HG02610 (cell line): ENCODE data around the gene POLR2L.

Experiments
- ATAC-seq: cut with Tn5 transposase; IDR thresholded peaks from one replicate; pipeline ENCODE4 v1.9.1; 2021; ENCODE audit warnings: mild to moderate bottlenecking, moderate library complexity; ENCODE audit not compliant: unreplicated experiment

POLR2L gene

DNA sequence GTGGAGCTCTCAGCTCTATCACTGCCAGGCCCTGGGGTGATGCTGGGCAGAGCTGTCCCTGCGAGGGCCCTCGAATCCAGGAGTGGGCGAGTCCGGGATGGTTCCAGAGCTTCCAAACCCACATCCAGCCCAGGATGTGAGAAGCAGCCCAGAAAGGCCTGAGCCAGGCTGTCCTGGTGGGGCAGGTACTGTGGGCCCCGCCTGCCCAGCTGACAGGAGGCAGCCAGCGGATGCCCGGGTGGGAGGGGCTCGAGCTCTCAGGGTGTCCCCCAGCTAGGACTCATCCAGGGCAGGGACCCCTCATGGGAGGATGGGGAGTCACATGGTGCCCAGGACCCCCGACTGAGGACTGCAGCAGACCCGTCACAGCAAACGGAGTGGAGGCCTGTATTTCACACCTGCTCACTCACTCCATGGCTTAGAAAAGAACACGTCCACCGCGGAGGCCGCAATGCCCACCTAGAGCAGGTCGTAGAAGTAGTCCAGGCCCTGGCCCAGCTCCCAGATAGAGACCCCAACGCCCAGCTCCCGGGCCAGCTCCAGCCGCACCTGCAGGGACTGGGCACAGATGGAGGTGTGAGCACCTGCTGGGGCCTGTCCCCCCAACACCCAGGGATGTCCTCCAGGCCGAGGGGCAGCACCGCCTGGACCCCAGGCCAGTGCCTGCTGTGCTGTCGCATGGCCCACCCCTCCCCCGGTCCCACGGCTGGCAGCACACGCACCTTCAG lies 27.2 kb upstream of the POLR2L start:
- ATAC-seq: no peak

DNA sequence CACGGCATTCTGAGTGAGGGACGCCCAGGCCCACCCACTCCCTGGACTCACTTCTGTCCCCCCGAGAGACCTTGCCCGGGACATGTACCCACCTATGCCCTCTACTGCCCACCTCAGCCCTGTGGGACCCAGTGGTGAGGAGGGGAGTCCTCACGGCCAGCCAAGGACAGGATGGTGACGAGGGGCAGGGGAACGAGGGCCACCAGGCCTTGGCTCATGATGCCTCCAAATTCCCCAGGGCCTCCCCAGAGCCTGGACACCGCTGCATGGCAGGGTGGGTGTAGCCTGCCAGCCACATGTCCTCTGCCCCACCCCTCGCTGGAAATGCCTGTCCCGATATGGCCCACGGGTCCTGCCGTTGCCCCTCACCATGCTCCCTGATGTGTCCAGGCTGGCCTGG lies 26.5 kb upstream of the POLR2L start:
- no peak for ATAC-seq

DNA sequence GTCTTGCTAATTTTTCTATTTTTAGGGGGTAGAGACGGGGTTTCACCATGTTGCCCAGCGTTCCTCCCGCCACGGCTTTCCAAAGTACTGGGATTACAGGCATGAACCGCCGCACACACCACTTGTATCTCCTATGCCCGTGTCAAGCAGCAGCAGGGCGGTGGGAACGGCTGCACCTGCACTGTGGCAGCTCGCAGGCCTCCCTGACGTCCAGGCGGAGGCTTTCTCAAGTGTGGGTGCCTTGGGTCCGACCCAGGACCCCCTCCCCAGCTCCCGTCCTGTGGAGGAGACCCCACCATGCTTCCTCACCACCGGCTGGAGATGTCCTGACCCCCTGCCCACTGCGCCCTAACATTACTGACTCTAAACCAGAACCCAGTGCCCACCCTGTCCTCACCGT lies 26.1 kb upstream of the POLR2L start:
- ATAC-seq: no peak

DNA sequence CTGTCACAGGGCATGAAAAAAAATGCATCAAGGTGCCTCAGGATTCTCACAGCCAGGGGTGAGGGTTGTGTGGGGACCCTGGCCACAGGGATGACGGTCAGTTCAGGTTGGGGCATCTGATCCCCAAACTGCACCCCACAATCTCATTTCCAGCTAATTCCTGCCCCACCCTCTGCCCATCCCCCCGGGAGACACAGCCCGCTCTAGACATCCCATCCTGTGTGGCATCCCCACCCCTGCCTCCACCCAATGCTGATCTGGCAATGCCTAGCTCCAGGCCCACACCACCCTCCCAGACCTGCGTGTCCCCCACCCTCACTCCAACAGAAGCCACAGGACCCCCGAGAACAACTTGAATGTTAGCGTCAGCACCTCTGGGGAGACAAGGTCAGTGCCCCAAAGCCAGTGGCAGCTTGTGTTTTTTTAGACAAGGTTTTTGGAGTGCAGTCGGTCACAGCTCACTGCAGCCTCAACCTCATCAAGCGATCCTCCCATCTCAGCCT lies 25.6 kb upstream of the POLR2L start:
- ATAC-seq: no peak

DNA sequence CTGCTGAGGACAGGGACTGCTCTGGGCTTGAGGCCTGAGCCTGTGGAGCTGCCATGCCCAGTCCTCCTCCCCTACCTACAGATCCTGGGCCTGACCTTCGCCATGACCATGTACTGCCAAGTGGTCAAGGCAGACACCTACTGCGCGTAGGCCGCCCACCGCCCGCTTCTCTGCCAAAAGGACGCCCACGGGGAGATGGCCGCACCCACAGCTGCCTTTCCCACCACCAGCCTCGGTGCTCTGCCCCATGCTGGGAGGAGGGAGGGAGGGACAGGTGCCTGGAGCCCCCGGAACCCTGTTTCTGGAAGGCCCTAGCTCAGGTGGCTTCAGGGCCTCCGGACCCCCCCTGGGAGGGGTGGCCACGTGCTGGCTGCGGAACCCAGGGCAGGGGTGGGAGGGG lies 24.2 kb upstream of the POLR2L start:
- ATAC-seq: no peak

DNA sequence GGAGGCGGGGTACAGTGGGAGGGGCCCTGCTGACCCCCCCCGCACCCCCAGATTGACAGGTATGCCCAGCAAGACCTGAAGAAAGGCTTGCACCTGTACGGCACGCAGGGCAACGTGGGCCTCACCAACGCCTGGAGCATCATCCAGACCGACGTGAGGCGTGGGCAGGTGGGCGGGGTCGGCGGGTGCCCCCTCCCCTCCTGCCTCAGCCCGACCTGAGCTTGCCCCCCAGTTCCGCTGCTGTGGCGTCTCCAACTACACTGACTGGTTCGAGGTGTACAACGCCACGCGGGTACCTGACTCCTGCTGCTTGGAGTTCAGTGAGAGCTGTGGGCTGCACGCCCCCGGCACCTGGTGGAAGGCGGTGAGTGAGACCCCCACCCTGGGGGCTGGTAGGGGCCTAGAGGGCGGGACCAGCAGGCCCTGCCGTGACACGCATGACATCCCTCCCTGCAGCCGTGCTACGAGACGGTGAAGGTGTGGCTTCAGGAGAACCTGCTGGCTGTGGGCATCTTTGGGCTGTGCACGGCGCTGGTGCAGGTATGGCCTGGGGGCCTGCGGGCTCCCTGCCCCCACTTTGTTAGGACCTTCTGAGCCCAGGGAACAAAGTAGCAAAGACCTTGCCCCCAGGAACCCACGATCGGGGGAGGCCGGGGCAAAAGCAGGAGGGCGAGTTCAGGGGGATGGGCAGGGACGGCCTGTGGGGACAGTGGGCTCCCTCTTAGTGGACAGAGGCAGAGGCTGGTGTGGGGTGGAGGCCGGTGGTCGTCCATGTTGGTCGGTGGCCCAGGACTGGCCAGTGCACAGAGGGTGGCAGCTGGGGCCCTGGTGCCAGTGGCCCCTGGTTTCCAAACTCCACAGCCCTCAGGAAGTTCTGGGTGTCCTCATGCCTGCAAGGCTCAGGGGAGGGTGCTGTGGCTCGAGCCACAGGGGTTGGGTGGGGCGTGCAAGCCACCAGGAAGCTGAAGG lies 23.4 kb upstream of the POLR2L start:
- no peak for ATAC-seq

DNA sequence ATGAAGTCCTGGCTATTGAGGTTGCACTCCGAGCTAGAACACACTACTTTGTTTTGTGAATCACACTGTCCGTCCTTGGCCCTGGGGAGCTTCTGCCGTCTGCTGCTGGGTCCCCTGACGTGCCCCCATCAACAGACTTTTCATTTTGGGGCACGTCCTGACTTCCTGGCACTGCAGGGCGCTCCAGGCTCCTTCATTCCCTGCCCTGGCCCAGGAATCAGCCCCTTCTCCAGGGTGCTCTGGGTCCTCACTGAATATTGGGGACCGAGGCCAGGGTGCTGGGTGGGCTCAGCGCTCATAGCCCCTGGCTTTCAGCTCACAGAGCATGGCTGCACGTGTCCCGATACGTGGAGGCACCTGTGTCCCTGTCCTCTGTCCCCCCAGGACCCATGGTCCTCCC lies 22.6 kb upstream of the POLR2L start:
- no peak for ATAC-seq

DNA sequence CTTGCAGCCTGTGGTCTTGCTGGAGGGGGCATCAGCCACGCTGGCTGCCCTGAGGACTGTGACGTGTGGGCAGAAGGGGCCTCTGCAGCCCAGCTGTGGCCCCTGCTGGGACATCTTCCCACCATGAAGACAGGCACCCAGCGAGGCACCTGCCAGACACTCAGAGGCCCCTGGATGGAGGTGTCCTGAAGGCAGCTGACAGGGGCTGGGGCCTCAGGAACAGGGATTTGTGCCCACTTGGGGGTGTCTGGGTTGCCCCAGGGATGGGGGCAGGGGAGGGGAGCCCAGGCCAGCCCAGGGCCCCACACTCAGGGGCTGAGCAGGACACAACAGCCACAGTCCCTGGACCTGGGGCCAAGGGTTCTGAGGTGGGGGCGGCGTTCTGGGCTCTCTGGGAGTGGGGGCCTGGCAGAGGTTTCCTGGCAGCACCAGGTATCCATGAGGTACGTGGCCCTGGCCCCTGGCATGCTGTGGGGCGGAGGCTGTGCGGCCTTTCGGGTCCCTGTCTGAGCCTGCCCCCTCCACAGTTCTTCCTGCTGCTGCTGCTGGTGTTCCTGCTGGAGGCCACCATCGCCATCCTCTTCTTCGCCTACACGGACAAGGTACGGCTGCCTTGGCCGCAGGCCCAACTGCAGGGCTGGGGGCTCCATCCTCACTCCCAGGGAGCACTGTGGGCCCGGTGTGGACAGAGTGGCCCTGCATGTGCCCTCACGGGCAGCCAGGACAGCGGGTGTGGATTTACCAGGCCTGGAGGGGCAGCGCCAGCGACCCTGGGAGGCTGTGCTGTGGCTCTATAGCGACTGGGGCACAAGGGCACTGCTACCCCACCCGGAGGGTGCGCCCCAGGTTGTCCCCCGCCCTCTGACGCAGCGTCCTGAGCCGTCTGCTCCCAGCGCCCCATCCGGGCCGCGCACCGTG lies 21.8 kb upstream of the POLR2L start:
- no peak for ATAC-seq

DNA sequence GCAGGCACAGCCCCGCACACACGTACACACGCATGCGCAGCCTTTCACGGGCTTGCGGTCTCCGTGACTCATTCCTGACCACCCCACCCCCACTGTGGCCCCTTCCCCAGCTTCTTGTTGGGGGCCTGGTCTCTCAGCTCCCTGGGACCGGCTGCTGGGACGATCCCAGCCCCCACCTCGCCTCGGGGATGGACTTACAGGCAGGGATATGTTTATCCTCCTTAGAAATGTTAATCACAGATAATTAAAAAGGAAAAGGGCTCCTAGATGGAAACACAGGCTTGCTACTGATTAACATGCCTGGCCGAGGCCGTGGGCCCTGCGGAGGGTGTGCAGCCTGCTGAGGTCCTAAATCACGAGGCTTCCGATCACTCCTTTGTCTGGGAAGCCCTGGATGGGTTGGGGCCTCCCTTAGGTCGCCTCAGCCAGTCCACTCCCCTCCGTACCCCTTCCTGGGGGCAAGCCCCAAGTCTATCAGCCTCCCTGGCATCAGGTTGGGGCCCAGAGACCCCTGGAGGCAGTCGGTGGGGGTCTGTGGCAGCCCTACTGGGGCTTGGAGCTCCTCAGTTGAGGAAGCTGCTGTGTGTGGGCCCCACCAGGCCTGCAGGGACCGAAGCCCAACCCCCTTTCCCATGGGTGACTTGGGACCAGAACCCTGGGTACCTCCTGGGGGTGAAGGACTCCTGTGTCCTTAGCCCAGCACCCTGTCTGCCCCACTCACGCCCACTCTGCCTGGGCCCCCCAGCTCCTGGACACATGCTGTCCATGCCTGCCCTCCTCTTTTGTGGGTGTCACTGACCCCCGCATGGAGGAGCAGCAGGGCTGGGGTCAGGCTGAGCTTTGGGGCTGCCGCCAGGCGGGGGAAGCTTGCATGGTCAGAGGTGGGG lies 20.9 kb upstream of the POLR2L start:
- ATAC-seq: no peak

DNA sequence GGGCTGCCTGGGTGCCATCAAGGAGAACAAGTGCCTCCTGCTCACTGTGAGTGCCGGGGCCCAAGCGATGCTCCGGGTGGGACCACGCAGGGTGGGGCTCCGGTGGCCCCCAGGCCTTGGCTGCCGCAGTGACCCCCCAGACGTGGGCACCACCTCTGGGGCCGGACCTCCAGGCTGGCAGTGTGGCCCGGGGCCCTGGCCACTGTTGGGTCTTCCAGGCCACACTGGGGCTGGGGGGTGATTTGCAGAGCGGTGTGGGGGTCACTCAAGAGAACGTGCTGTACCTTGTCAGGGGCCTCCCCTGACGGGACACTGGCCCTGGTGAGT lies 20.3 kb upstream of the POLR2L start:
- ATAC-seq: no peak

DNA sequence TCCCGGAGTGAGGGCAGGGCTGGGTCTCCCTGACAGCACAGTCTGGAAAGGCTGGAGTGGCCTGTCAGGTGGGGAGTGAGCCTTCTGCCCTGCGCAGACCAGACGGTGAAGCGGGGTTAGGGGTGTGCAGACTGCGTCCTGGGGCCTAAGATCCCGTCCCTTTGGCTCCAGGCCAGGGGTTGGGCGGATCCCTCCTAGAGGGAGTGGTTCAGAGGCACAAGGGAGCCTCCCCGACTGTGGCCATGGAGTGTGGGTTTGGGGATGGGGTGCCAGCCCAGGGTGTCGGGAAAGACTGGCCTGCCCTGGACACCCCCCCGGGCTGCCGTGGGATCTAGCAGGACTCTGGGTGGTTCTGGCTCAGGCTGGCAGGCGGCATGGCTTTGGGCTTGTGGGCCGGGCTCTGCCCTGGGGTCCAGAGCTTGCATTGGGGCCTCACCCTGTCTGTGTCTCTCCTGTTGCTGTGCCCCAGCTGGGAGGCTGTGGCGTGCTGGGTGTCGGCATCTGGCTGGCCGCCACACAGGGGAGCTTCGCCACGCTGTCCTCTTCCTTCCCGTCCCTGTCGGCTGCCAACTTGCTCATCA lies 19.8 kb upstream of the POLR2L start:
- no peak for ATAC-seq

DNA sequence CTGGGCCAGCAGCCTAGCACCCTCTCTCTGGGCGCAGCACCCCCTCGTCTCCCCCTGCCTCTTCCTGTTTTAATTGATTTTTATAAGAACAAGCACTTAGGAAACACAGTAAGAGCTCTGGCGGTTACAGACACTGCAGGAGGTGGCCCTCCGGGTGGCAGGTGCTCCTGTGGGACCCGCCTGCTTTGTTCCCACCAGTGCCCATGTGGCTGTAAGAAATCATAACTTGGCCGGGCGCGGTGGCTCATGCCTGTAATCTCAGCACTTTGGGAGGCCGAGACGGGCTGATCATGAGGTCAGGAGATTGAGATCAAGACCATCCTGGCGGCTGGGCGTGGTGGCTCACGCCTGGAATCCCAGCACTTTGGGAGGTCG lies 18.8 kb upstream of the POLR2L start:
- no peak for ATAC-seq

DNA sequence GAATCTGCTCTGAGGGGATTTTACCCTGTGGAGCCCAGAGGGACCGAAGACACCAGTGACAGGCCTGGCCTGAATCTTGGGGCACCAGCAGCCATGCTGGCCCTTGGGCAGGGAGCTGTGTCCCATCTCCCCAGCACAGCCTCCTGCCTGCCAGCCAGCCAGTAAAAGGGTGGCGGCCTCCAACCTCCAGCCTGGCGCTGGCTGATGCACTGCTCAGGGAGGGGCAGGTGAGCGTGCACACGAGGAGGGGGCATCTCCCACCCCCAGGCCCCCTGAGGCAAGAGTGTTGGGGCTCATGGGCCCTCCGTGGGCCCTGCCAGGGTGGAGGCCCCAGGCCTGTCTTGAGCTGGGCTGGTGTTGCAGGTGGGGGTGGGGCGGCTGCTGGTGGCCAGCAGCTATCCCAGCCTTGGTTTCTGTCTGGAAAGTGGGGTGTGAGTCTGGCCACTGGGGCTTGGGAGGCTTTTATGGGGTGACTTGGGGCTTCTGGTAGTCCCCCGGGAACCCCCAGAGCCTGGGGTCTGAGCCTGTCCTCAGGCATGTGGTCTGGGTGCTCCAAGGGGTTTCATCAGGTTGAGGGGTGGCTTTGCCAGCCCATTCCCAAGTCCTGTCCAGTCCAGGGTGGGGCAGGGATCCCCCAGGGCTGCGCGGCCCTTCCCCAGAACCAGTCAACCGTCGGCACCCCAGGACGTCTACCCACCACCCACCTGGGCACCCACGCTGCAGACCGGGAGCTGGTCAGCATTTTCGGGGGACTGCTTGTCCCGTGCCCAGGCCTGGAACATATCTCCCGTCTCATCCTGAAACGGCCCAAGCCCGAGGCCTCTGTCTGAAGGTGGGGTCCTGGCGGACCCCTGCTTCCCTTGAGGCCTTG lies 18.1 kb upstream of the POLR2L start:
- ATAC-seq: no peak

DNA sequence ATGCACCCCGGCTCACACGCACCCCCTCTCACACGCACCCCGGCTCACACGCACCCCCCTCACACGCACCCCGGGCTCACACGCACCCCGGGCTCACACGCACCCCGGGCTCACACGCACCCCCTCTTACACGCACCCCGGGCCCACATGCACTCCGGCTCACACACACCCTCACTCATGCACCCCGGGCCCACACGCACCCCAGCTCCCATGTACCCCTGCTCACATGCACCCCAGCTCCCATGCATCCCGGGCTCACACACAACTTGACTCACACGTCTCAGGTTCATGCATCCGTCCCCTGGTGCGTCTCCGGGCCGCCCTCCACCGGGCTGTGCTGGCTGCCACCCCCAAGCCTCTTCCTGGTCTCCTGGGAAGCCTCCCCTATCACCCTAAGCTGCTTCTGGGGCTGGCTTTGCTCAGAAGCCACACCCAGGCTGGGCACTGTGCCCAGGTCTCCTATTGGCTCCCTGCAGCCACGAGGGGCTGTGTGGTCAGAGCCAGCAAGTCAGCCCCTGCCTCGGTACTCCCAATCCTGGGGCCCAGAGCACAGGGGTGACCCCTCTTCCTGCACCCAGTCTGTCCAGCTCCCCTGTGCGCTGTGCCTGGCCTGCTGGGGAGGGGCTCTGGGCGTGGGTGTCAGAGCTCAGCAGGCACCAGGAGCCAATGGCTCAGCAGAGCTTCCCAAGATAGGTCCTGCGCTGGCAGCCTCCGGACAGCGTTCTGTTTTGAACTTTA lies 17.2 kb upstream of the POLR2L start:
- ATAC-seq: no peak

DNA sequence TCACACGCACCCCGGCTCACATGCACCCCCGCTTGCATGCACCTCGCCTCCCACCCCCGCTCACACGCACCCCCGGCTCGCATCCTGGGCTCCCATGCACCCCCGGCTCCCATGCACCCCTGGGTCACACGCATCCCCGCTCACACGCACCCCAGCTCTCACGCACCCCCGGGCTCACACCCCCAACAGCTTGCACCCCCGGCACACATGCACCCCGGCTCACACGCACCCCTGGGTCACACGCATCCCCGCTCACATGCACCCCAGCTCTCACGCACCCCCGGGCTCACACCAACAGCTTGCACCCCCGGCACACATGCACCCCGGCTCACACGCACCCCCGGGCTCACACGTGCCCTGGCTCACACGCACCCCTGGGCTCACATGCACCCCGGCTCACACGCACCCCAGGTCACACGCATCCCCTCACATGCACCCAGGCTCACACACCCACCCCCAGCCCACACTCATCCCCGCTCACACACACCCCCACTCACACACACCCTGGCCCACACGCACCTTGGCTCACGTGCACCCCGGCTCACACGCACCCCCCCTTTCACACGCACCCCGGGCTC lies 16.5 kb upstream of the POLR2L start:
- no peak for ATAC-seq

DNA sequence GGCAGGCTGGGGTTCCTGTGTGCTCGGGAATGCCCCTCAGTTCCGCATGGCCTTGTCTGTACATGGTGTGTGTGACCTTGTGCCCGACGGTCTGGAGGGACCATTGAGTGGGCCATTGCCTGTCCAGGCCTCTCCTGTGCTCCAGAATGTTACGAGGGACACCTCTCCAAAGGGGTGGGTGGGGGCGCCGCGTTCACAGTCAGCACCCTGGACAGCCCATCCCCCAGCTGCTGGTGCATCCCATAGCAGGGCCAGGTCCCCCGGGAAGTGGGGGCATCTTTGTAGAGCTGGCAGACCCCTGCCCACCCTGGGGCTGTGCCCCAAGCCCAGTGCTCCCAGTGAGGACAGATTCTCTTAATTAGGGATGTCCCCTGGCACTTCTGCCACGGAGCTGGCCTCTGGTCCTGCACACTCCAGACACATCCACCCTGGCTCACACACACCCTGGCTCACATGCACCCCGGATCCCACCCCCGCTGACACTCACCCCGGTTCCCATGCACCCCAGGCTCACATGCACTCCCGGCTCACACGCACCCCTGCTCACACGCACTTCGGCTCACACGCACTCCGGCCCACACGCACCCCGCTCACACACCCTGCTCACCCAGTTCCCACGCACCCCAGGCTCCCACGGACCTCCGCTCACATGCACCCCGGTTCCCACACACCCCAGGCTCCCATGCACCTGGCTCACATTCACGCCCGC lies 15.9 kb upstream of the POLR2L start:
- no peak for ATAC-seq

DNA sequence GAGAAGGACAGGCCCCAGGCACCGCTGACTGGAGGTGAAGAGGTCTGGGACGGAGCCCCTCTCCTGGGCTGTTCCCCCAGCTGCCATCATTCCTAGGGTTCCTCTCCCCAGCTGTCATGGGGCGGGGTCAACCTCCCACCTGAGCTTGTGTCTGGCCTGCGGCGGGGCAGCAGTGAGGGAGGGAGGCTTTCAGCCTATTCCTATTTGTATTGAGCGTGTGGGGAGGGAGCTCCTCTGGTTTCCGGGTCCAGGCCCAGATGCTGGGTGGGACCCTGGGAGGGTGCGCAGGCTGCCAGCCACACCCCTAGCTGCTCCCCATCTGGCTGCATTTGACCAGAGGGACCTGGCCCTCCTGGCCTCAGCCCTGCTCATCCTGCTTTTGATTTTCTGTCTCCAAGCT lies 14.1 kb upstream of the POLR2L start:
- ATAC-seq: no peak
